Skeletal muscle tissue (tissue), 4 donors: Measurements from ENCODE around the gene CMTR1. TPM values are rescaled to one million over a fixed set of nuclear protein-coding genes. Genes with fewer than 3 reads are reported as not detected.
"Not testable (repeated sequence)": the region's sequence is repeated elsewhere in the genome, so short reads cannot be mapped to it uniquely, and the experiment has no call there.

Source experiments
- H3K27ac ChIP-seq: one replicate; pipeline ENCODE4 v1.7.0; 2013; ENCODE audit warnings: mild to moderate bottlenecking, low read depth, low read length, inconsistent platforms
- H3K27me3 ChIP-seq, 3 donors: one replicate each; pipeline ENCODE4 v1.7.0; 2013; ENCODE audit warnings: low read length in 3 of 3; ENCODE audit not compliant: control insufficient read depth in 3 of 3, insufficient read depth in 3 of 3
- H3K36me3 ChIP-seq, 3 donors: one replicate each; pipeline ENCODE4 v1.7.0; 2013; ENCODE audit warnings: low read length in 3 of 3; ENCODE audit not compliant: control insufficient read depth in 3 of 3, insufficient read depth in 3 of 3
- H3K4me1 ChIP-seq, 3 donors: one replicate each; pipeline ENCODE4 v1.7.0; 2013; ENCODE audit warnings: low read length in 3 of 3, mild to moderate bottlenecking in 3 of 3; ENCODE audit not compliant: control insufficient read depth in 3 of 3, insufficient read depth in 3 of 3
- H3K4me3 ChIP-seq, 3 donors: one replicate each; pipeline ENCODE4 v1.7.0; 2013; ENCODE audit warnings: low read length in 3 of 3
- H3K9ac ChIP-seq, 3 donors: one replicate each; pipeline ENCODE4 v1.7.0; 2013; ENCODE audit warnings: low read length in 3 of 3, mild to moderate bottlenecking in 3 of 3, moderate library complexity in 2 of 3, low read depth in 1 of 3
- H3K9me3 ChIP-seq, 3 donors: one replicate each; pipeline ENCODE4 v1.7.0; 2013; ENCODE audit warnings: low read length in 3 of 3; ENCODE audit not compliant: control insufficient read depth in 3 of 3
- total RNA-seq: library from RNA; depleted of rRNA; stranded (reverse); fragments of >200 nt; gene quantifications from one replicate; pipeline ENCODE4 v1.2.3, GENCODE V29; 2014
- donor health status: Osteomylitis.

The CMTR1 gene
- total RNA-seq, 1 donor from 2014 or later, result 29.2 TPM

DNA sequence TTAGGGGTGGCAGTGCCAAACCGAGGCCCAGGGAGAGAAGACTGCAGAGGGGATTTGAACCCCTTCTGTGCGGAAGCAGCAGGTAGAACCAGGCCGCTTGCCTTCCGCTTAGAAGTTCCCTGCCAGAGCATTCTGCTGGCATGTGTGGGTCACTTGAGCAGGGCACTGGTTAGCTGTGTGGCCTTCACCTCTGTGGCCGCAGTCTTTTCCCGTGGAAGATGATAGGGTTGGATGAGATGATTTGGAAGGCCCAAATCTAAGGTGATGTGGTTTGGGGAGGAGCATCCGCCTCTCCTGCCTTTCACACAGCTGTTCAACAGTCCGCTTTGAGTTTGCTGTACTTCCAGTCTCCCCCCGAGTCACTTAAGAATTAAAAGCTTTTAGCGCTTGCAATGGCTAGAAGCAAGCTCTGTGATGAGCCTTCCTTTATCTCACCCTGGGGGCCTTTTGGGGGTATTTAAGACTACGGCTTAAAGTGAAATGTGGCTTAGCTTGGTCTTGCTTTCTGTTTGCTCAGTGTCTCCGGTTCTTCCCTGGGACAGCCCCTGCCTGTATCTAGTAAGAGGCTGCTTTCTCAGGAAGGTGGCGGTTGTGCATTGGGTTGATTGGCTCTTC, 743 bp downstream of the CMTR1 start:
- Histone ChIP-seq H3K4me1 (peaks cover 17 to 28% (median 18%) of the 10 kb centered on the region in 3 donors), H3K4me3 (peak overlapping the region; percentile 85 to 92 (median 91)), H3K27me3 (no peaks in the 10 kb centered on the region), H3K36me3 (peaks cover 10 to 29% (median 21%) of the 10 kb centered on the region in 3 donors), H3K27ac (peak overlapping the region; percentile 90), H3K9me3 (no peaks in the 10 kb centered on the region), H3K9ac (peak overlapping the region; percentile 86 to 93 (median 92))

DNA sequence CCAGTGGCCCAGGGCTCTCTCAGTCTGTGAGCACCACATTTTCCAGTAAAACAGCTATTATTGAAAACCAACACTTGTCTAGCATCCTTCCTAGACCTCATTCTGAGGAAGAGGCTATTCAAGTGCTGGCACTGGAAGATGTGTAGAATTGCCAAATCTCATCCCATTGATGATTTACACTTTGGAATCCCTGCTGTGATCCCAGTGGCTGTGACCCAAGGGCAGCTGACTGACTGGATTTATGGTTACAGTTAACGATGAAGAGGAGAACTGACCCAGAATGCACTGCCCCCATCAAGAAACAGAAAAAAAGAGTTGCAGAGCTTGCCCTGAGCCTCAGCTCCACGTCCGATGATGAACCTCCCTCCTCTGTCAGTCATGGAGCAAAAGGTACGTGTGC, 2.4 kb downstream of the CMTR1 start:
- Histone ChIP-seq H3K27ac (no peak overlapping the region), H3K9me3 (no peaks in the 10 kb centered on the region), H3K4me1 (peaks cover 17 to 28% (median 18%) of the 10 kb centered on the region in 3 donors), H3K9ac (no peak overlapping the region), H3K36me3 (peaks cover 10 to 37% (median 21%) of the 10 kb centered on the region in 3 donors), H3K4me3 (no peak overlapping the region), H3K27me3 (no peaks in the 10 kb centered on the region)

GRCh38 chr6:37435816-37436215, 2.8 kb downstream of the CMTR1 start:
- Histone ChIP-seq H3K27ac (no peak overlapping the region), H3K4me3 (no peak overlapping the region), H3K27me3 (no peaks in the 10 kb centered on the region), H3K4me1 (peaks cover 17 to 28% (median 18%) of the 10 kb centered on the region in 3 donors), H3K9ac (no peak overlapping the region), H3K9me3 (no peaks in the 10 kb centered on the region), H3K36me3 (peaks cover 10 to 38% (median 21%) of the 10 kb centered on the region in 3 donors)

GRCh38 chr6:37438930-37439329, 5.9 kb downstream of the CMTR1 start:
- H3K36me3 ChIP-seq, result peaks cover 10 to 41% (median 21%) of the 10 kb centered on the region in 3 donors
- no peaks in the 10 kb centered on the region for H3K27me3 ChIP-seq
- no peak overlapping the region for H3K4me3 ChIP-seq
- H3K4me1 ChIP-seq, result peaks cover 7 to 19% (median 14%) of the 10 kb centered on the region in 3 donors
- H3K9ac ChIP-seq, result no peak overlapping the region
- H3K9me3 ChIP-seq, result no peaks in the 10 kb centered on the region
- no peak overlapping the region for H3K27ac ChIP-seq

DNA sequence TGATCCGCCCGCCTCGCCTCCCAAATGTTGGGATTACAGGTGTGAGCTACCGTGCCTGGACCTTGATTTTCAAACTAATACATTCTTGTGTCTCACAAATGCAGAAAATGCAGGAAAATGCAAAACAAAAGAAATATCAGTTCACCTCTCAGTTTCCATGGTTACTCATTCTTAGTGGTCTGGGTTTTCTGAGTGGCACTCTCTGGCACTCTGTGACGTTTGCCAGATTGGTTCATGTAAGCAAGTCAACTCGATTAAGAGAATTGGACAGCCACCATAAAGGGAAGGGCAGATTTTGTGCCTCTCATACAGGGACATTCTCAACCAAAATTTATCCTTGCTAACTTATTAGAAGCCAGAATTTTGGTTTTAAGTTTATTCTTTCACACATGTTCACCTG, 8.6 kb downstream of the CMTR1 start:
- H3K27me3 ChIP-seq, result no peaks in the 10 kb centered on the region
- H3K4me3 ChIP-seq, result no peak overlapping the region
- H3K4me1 ChIP-seq, result peaks cover 0 to 3% (median 0%) of the 10 kb centered on the region in 3 donors
- H3K9me3 ChIP-seq, result no peaks in the 10 kb centered on the region
- no peak overlapping the region for H3K9ac ChIP-seq
- peaks cover 16 to 47% (median 18%) of the 10 kb centered on the region in 3 donors for H3K36me3 ChIP-seq
- no peak overlapping the region for H3K27ac ChIP-seq

DNA sequence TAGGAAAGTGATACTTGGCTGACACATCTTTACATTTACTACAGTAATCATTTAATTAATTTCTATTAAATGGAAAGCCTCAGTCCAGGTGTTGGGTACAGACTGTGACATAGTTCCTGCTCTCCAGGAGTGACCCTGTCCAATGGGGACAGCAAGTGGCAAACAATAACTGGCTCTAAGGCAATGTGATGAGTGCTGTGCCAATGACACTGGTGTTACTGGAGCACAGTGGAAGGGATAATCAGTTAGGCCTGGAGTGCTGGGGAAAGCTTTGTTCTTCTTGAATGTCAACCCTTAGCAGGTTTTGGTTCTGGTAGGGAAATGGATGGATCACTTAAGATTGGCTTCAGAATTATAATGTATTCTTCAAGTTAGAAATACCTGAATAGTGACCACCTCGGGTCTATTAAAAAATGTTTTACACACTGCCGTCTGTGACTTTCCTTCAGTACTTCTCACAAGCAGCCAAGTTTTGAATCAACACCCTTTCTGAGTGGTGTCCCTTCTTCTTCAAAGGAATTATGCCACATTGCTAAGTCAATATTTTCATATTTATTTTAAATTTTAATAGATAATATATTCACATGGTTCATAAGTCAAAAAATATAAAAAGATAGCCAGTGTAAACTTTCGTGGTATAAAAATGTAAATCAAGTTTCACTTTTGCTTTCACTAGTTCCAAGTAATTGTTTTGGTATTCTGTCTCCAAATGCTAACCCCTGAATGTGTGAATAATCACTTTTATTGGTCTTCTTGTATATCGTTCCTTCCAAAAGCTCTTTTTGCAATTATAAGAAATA, 9.6 kb downstream of the CMTR1 start:
- H3K4me3 ChIP-seq, result peak overlapping the region in 1 of 3 donors; percentile 38
- H3K27ac ChIP-seq, result peak overlapping the region; percentile 12
- H3K27me3 ChIP-seq, result no peaks in the 10 kb centered on the region
- H3K36me3 ChIP-seq, result peaks cover 19 to 49% (median 22%) of the 10 kb centered on the region in 3 donors
- H3K9ac ChIP-seq, result peak overlapping the region in 1 of 3 donors; percentile 45
- H3K4me1 ChIP-seq, result peaks cover 0 to 3% (median 0%) of the 10 kb centered on the region in 3 donors
- no peaks in the 10 kb centered on the region for H3K9me3 ChIP-seq

- not testable (repeated sequence) for H3K9ac ChIP-seq, H3K27me3 ChIP-seq, H3K9me3 ChIP-seq, H3K4me3 ChIP-seq, H3K27ac ChIP-seq, H3K4me1 ChIP-seq
- peaks cover 16 to 45% (median 19%) of the 10 kb centered on the region in 3 donors for H3K36me3 ChIP-seq
Measured at GRCh38 chr6:37443216-37443542, 10.2 kb downstream of the CMTR1 start.

DNA sequence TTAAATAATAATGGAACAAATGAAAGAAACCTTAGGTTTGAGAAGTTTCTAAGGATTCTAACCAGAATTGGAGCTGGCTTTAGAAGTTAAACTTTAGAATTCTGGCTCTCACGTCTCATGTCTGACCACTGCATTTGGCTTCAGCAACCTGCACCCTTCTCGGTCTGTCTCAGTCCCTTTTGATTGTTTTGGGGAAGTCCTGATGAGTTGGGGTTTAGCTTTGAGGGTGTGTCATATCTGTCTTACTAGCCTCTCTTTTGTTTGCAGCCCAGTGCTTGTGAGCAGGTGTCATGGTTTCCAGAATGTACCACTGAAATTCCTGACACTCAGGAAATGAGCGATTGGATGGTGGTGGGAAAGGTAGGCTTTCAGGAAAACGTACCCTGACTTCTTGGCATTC, 17.0 kb downstream of the CMTR1 start:
- Histone ChIP-seq H3K9ac (no peak overlapping the region), H3K27me3 (no peaks in the 10 kb centered on the region), H3K9me3 (no peaks in the 10 kb centered on the region), H3K4me1 (no peaks in the 10 kb centered on the region), H3K4me3 (no peak overlapping the region), H3K36me3 (peaks cover 38 to 63% (median 55%) of the 10 kb centered on the region in 3 donors), H3K27ac (no peak overlapping the region)

GRCh38 chr6:37451441-37452193, 18.6 kb downstream of the CMTR1 start:
- Histone ChIP-seq H3K4me1 (no peaks in the 10 kb centered on the region), H3K36me3 (peaks cover 44 to 66% (median 45%) of the 10 kb centered on the region in 3 donors), H3K4me3 (no peak overlapping the region), H3K27me3 (no peaks in the 10 kb centered on the region), H3K9me3 (no peaks in the 10 kb centered on the region), H3K27ac (no peak overlapping the region), H3K9ac (no peak overlapping the region)
